SK-MEL-5 (cell line): ENCODE measurements around the gene SLFN12. TPM values are rescaled to one million over a fixed set of nuclear protein-coding genes. Genes with fewer than 3 reads are reported as not detected.
"Not testable (repeated sequence)": the region's sequence is repeated elsewhere in the genome, so short reads cannot be mapped to it uniquely, and the experiment has no call there.

Experiments
- DNase-seq: peaks from one replicate; pipeline ENCODE4 v3.0.0-alpha.2; 2016; ENCODE audit warnings: low read depth, low spot score
- in situ Hi-C: cut with HindIII; loops from 2 replicates; pipeline ENCODE4 v1.10.0; 2016; ENCODE audit warnings: low sequenced_read_pairs, high pct_unique_total_duplicates, low pct_unique_long_range_greater_than_20kb
- total RNA-seq: library from RNA; depleted of rRNA; stranded (reverse); fragments of >200 nt; shearing (Covaris generic); gene quantifications from 2 replicates; pipeline ENCODE4 v1.2.3, GENCODE V29; 2014

SLFN12 gene
- total RNA-seq, 1 experiment from 2014 or later: 4.1 TPM

DNA sequence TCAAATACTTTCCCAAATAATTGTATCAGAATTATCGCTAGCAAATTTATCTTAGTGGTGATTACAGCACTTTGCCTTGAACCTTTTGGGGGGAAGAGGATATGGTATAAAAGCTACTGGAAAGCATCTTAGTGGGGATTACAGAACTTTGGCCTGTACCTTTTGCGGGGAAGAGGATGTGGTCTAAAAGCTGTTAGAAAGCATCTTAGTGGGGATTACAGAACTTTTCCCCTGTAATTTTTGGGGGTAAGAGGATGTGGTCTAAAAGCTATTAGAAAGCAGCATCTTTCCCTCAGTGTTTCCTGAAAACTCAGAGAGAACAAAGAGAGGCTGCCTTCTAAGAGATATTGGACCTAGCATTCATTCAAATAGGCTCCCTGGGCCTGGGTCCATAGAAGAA, 4.1 kb downstream of the SLFN12 start:
- no peak for DNase-seq
- in situ Hi-C loops: loop anchor here (25.0 kb wide), 1 partner anchor 116 kb away; no protein-coding TSS in a partner anchor

DNA sequence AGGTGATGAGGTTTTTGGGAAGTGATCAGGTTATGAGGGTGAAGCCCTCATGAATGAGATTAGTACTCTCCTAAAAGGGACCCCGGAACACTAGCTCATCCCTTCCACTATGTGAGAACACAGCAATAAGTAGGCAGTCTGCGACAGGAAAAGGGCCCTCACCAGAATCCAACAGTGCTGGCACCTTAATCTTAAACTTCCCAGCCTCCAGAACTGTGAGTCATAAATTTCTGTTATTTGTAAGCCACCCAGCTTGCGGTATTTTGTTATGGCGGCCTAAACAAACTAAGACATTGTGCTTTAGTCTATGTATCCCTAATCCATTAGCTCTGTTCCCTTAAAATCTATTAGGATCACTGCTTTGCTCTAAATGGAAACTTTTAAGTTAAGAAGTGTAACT, 8.5 kb downstream of the SLFN12 start:
- in situ Hi-C loops: no loop called here
- DNase-seq: no peak

DNA sequence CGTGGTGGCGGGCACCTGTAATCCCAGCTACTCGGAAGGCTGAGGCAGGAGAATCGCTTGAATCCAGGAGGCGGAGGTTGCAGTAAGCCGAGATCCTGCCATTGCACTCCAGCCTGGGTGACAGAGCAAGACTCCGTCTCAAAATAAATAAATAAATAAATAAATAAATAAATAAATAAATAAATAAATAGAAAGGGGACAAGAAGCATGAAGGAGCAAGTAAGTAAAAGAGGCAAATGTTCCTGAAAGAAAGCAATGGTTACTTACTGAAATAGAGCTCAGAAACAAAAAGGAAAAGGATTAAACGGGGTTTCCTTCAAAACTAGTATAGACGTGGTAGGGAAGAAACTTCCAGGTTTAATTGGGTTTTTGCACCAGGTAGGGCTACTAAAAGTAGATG, 11.2 kb downstream of the SLFN12 start:
- in situ Hi-C loops, DNase-seq: not testable (repeated sequence)

DNA sequence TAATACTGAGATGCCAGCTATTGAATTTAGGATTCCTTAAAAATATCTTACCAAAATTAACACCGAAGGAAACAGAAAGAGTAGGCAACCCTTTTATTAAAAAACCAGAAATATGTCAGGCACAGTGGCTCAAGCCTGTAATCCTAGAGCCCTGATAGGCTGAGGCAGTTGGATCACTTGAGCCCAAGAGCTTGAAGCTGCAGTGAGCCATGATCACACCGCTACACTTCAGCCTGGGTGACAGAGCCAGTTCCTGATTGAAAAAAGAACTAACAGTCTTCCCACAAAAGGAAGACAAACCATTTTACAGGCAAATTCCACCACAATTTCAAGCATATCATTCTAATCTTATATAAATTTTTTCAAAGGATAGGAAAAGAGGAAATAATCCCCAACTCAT, 15.6 kb downstream of the SLFN12 start:
- DNase-seq: no peak
- in situ Hi-C loops: no loop called here

DNA sequence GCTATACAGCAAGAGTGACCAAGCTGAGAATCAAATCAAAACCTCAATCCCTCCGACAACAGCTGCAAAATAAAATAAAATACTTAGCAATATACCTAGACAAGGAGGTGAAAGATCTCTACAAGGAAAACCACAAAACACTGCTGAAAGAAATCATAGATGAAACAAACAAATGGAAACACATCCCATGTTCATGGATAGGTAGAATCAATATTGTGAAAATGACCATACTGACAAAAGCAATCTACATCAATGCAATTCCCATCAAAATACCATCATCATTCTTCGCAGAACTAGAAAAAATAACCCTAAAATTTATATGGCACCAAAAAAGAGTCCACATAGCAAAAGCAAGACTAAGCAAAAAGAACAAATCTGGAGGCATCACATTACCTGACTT, 17.6 kb downstream of the SLFN12 start:
- in situ Hi-C loops, DNase-seq: not testable (repeated sequence)

DNA sequence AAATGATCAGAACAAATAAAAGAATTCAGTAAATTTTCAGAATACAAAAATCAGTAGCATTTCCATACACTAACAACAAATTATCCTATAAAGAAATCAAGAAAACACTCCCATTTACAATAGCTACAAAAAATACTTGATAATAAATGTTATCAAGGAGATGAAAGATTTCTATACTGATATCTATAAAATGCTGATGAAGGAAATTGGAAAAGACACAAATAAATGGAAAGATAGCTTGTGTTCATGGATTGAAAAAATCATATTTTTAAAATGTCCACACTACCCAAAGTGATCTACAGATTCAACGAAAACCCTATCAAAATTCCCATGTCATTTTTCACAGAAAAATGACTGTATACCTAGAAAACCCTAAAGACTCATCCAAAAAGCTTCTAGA, 18.1 kb downstream of the SLFN12 start:
- no peak for DNase-seq
- in situ Hi-C loops: no loop called here

DNA sequence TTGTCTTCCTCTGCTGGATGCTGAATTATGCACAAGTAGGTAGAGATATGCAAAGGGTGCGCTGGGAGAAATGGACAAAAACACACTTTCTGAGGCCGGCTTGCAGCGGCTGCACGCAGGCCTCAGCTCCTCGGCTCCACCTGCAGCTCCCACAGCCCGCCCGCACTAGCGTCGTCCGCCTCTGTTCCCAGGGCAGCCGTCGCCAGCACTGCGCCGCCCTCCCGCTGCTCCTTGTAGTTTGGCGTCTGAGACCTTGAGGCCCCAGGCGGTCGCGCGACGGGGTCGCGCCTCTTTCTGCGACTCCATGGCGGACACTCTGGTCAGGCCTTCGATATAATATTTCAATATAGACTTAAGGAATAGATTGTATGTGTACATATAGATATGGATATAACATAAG, 24.8 kb downstream of the SLFN12 start:
- no peak for DNase-seq
- in situ Hi-C loops: no loop called here

DNA sequence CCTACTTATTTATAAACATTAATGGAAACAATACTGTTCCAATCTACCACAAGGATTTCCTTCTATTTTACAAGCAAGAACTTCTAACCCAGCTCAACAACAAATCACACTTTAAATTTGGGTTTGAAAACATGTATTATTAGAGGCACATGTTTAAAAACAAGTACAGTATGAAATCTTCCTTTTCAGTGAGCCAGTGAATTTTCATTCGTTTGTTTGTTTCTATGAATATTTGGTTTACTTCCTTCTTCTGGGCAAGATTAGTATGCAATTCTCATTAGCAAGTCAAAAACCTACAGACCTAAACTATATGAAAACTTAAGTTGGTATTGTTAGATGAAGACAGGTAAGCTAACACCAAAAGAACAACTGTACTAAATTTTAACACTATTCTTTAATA, 25.7 kb downstream of the SLFN12 start:
- in situ Hi-C loops: no loop called here
- DNase-seq: no peak

DNA sequence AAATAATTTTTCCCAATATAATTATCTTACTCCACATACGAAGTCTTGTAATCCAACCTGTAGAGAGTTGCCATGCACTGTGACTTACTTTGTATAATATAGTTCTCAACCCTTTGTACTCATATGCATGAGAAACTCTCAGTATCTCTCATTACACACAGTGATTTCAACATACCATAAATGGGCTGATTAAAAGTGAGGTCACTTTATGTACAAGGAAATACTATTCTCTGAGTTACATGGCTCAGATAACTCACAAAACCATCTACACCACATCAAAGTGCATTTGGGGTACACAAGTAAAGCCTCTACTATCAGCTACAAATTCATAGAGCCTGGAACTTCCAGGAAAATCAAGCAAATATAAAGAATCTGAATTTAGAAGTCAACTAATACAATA, 27.9 kb downstream of the SLFN12 start:
- DNase-seq: no peak
- in situ Hi-C loops: no loop called here

DNA sequence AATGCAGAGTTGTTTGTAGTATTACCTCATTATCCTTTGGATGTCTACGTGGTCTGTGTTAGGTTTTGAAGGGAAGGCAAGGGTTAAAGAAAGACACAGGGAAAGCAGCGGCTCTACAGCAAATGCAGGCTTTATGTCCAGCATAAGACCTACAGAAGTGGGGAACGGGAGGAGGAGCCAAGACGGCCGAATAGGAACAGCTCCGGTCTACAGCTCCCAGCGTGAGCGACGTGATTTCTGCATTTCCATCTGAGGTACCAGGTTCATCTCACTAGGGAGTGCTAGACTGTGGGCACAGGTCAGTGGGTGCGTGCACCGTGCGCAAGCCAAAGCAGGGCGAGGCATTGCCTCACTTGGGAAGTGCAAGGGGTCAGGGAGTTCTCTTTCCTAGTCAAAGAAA, 38.5 kb downstream of the SLFN12 start:
- in situ Hi-C loops, DNase-seq: not testable (repeated sequence)

DNA sequence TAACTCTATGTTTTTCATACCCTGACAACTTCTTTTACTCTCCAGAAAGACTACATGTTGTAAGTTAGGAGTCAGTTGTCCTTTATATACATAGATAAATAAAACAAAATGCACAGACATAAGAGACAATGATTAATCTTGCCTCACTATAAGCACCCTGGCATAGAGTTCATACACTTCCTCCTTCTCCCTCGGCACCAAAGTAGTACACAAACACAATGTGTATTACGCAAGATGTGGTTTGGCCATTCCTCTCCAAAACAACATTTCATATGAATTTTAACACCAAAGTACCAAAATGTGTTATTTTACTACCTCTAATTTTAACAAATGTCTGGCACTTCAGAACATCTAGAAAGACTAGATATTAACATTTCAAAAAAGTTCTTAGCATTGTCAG, 41.6 kb downstream of the SLFN12 start:
- no peak for DNase-seq
- in situ Hi-C loops: no loop called here

DNA sequence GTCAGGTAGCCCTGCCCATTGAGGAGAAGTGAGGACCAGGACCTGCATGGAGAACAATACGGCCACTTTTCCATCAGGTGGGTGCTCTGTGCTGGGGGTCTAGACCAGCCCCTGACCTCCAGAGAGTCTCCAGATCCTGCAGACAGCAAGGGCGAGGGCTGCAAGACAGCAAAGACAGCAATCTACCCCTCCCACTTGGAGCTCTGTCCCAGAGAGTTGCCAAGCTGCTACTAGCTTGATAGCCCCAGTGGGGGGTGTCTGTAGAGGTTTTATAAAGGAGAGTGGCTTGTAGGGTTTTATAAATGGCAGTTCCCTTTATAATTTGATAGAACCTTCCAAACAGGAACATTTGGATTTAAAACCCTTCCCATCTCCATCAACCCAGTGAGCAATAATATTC, 42.1 kb downstream of the SLFN12 start:
- in situ Hi-C loops: no loop called here
- DNase-seq: no peak

DNA sequence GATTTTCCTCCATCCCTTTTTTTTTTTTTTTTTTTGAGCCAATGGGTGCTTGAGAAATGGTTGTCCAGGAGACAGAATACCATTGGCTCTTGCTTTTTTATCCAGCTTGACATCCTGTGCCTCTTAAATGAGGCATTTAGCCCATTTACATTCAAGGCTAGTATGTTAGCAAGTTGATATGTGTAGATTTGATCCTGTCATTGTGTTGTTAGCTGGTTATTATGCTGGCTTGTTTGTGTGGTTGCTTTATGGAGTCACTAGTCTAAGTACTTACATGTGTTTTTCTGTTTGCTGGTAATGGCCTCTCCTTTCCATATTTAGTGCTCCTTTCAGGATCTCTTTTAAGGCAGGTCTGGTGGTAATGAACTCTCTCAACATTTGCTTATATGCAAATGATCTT, 44.8 kb downstream of the SLFN12 start:
- DNase-seq: no peak
- in situ Hi-C loops: no loop called here

DNA sequence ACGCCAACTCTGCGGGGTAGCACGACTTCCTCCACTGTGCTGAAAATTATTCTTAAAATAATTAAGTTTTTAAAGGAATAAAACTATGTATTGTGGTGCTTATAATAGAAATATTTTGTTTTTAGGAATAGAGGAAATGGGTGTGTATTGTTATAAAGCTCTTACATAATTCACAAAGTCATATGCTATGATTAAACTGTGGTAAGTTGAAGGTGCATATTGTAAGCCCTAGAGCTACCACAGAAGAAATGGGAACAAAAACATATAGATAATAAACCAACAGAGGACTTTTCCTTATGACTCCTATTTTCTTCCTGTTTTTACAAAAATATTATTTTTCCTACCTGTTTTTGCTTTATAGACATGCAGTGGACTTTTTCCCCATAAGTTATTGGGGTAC, 54.6 kb downstream of the SLFN12 start:
- in situ Hi-C loops: no loop called here
- DNase-seq: no peak

DNA sequence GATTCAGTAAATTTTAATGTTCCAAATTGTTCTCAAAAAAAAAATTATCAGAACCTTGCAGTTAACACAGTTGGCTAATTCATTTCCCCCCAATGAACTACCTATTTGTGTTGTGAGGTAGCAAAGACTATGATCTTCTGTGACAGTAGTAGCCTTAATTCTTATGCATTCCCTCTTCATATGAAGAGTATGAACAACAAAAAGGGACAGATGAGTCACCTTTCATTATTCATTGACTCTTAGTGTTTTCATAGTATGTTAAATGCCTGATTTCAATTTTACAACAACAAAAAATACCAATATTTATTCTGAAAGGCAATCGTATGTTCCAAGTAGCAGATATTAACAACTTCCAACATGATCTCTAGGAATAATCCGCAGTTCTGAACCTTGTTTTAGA, 55.2 kb downstream of the SLFN12 start:
- in situ Hi-C loops: no loop called here
- no peak for DNase-seq

DNA sequence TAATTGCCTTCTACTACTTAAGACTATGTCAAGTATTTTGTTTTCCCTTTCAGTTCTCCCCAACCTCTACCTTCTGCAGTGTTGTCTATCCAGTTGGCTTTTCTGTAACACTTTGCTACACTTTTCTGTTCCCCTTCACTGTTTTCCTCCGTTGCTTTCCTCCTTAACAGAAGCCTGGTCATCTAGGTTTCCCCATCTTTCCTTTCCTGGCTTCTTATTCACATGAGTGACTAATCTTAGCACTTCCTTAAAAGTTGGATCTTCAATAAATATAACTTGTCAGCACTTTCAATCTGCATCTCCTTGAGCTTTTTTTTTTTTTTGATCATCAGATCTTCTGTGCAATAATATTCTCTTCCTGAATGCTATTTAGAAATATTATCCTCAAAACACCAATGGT, 56.1 kb downstream of the SLFN12 start:
- in situ Hi-C loops: no loop called here
- no peak for DNase-seq

DNA sequence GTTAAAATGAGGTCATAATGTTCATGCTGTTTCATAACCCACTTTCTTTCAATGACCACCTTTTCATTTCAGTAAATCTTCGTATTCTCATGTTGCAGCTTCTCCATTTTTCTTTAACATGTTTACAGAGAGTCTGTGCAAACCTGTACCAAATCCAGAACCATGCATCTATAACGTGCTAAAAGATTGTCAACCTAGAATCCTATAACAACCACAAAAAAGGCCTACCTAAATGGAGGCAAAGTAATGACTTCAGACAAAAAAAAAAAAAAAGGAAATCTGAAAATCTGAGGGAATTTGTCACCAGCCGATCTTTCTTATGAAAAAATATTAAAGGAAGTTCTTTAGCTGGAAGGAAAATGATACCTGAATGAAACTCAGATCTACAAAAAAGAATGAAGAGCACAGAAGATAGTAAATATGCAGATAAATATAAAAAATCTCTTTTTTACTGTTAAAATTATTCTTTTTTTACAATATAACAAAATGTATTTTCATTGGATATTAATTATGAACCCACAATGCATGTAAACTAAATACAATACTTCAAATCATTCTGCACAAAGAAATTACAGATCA, 57.4 kb downstream of the SLFN12 start:
- DNase-seq: no peak
- in situ Hi-C loops: no loop called here

DNA sequence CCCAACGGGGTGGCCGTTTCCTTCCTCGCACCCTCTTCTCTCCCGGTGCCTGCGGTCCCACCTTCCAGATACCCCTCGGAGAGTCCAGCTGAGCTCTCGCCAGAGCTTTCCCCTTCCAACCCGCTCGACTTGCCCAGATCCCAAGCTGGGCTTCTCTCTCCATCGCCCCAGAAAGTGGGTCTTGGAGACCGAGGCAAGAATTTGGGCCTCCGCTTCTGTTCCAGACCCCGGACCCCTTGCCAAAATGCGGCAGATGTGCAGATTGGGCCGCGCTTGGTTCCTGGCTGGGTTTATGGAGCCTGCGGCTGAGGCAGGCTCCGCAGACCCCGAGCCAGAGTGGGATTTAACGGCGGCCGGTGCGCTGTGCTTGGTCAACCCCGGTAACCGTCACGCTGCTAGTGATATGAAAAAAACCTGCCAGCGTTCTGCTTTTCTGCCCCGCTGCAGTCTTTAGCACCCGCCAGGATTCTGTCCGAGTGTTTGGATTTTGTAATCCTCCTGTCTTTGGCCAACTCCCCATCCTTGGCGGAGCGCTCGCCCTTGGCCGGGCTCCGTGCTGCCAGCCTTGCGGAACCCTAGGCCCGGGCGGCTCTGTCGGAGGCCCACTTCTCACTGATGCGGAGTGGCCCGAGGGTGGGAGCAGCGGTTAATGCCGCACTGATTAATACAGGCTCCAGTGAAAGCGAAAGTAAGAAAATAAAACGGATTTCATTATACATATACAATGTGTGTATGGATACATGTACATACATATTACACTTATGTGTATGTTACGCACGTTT, 58.1 kb downstream of the SLFN12 start:
- in situ Hi-C loops: no loop called here
- no peak for DNase-seq

DNA sequence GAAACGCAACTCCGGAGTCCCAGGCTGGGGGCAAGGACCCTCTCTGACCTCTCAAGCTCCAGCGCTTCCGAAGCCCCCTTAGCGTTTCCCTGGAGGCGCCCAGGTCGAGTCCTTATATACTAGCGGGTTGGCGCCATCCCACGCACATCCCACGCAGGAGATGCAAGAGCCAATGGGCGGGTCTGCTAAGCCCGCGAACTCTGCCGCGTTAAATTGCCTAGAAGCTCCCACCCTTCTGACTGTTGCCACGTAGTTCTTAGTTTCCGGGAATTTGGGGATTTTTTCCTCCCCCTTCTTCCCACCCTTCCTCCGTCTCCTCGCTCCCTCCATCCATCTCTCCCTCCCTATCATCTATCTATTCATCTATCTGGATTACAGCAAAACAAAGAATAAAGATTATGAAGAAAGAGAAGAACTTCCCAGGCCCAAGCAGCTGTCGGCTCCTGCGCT, 58.7 kb downstream of the SLFN12 start, which contains the start of gene SLFN11:
Gene SLFN11, minus strand, starts transcription at position 88 of the 450 bp plus-strand sequence. CDS start 9,814 bp downstream, outside the sequence.
- in situ Hi-C loops: no loop called here
- no peak for DNase-seq
